K562 (cell line): Measurements from ENCODE around the gene MDM1. TPM values are rescaled to one million over a fixed set of nuclear protein-coding genes. Genes with fewer than 3 reads are reported as not detected.

Source experiments
- GABPA ChIP-seq: fragments of 200-800 bp; sonication (Bioruptor generic); conservative IDR thresholded peaks from 2 replicates; pipeline ENCODE4 v1.6.1; 2016; ENCODE audit warnings: low read depth, missing genetic modification characterization, missing compliant biosample characterization
- SNAPC5 ChIP-seq: fragments of 250-450 bp; sonication (Bioruptor Pico); IDR thresholded peaks from 2 replicates; pipeline ENCODE4 v1.8.0; 2021; ENCODE audit warnings: moderate library complexity, mild to moderate bottlenecking, inconsistent platforms
- polyA plus RNA-seq, 8 experiments: library from polyadenylated mRNA; depleted of rRNA in 4 of 8; stranded (reverse) in 5 of 8; unstranded in 3 of 8; fragments of >200 nt; fragmentation: Nextera tagmentation in 2 of 8; fragmentation: Illumina TruSeq in 1 of 8; extraction: Ambion mirVana in 2 of 8; extraction: Trizol in 1 of 8; gene quantifications; 2 replicates each; pipeline versions ENCODE4 v1.2.1 to v1.2.3, GENCODE V29; 2011 to 2014; ENCODE audit warnings: inconsistent platforms in 1 of 8, missing spikeins in 1 of 8
- total RNA-seq, 7 experiments: library from RNA; depleted of rRNA in 6 of 7; stranded (reverse); fragments of >200 nt in 6 of 7; fragmentation: Illumina TruSeq in 2 of 7; extraction: Trizol in 2 of 7; gene quantifications; 2 replicates each; pipeline versions ENCODE4 v1.2.1 to v1.2.3, GENCODE V29; 2011 to 2021; ENCODE audit warnings: low replicate concordance in 1 of 7
- TF ChIP-seq, protein P1 (sequence below): sonication (generic); formaldehyde crosslinking; IDR thresholded peaks from 2 replicates; pipeline ENCODE4 v1.8.1; 2023; ENCODE audit warnings: missing genetic modification reagents, mild to moderate bottlenecking, borderline replicate concordance
- TF ChIP-seq, protein P2 (sequence below): fragments of 450-650 bp; IDR thresholded peaks from one replicate; pipeline ENCODE4 v1.6.1; 2018; ENCODE audit warnings: mild to moderate bottlenecking, moderate library complexity; ENCODE audit not compliant: partially characterized antibody

MDM1 gene
- total and polyA plus RNA-seq, 9 of the 15 experiments (the other 6 are each of a cell fraction or from before 2014, with no cell fraction given) = 7.5 to 16.8 (median 13.1) TPM

- TF ChIP-seq, protein P1, sequence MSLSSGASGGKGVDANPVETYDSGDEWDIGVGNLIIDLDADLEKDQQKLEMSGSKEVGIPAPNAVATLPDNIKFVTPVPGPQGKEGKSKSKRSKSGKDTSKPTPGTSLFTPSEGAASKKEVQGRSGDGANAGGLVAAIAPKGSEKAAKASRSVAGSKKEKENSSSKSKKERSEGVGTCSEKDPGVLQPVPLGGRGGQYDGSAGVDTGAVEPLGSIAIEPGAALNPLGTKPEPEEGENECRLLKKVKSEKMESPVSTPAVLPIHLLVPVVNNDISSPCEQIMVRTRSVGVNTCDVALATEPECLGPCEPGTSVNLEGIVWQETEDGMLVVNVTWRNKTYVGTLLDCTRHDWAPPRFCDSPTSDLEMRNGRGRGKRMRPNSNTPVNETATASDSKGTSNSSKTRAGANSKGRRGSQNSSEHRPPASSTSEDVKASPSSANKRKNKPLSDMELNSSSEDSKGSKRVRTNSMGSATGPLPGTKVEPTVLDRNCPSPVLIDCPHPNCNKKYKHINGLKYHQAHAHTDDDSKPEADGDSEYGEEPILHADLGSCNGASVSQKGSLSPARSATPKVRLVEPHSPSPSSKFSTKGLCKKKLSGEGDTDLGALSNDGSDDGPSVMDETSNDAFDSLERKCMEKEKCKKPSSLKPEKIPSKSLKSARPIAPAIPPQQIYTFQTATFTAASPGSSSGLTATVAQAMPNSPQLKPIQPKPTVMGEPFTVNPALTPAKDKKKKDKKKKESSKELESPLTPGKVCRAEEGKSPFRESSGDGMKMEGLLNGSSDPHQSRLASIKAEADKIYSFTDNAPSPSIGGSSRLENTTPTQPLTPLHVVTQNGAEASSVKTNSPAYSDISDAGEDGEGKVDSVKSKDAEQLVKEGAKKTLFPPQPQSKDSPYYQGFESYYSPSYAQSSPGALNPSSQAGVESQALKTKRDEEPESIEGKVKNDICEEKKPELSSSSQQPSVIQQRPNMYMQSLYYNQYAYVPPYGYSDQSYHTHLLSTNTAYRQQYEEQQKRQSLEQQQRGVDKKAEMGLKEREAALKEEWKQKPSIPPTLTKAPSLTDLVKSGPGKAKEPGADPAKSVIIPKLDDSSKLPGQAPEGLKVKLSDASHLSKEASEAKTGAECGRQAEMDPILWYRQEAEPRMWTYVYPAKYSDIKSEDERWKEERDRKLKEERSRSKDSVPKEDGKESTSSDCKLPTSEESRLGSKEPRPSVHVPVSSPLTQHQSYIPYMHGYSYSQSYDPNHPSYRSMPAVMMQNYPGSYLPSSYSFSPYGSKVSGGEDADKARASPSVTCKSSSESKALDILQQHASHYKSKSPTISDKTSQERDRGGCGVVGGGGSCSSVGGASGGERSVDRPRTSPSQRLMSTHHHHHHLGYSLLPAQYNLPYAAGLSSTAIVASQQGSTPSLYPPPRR (CRISPR knock-in tag) = no peak
- TF ChIP-seq GABPA (tag) (no peak), SNAPC5 (CRISPR knock-in tag) (no peak)
- TF ChIP-seq, protein P2, sequence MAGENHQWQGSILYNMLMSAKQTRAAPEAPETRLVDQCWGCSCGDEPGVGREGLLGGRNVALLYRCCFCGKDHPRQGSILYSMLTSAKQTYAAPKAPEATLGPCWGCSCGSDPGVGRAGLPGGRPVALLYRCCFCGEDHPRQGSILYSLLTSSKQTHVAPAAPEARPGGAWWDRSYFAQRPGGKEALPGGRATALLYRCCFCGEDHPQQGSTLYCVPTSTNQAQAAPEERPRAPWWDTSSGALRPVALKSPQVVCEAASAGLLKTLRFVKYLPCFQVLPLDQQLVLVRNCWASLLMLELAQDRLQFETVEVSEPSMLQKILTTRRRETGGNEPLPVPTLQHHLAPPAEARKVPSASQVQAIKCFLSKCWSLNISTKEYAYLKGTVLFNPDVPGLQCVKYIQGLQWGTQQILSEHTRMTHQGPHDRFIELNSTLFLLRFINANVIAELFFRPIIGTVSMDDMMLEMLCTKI = no peak
Measured at GRCh38 chr12:68324531-68324930, 7.6 kb downstream of the MDM1 start (continued).
